ENCODE results near the gene SLC4A1AP. TPM values are rescaled to one million over a fixed set of nuclear protein-coding genes. Genes with fewer than 3 reads are reported as not detected.

SLC4A1AP gene
- total and polyA plus RNA-seq, 2 of the 13 experiments (the other 11 are each of a cell fraction or from before 2014, with no cell fraction given) = 15.3 to 44.6 TPM

GRCh38 chr2:27723372-27724144 lies 59.9 kb downstream of the SLC4A1AP start (continued):
- TF ChIP-seq PRDM10 (CRISPR knock-in tag; IDR thresholded peaks at IDR 0.05; ENCODE audit: low read depth) (0 out of 2 replicates have a peak, but pooled peaks have one; percentile 34), ZFY (CRISPR knock-in tag; IDR thresholded peaks at IDR 0.05) (0 out of 2 replicates have a peak, but pooled peaks have one; percentile 33), ZNF337 (CRISPR knock-in tag; IDR thresholded peaks at IDR 0.05; ENCODE audit: borderline replicate concordance, low read depth) (no peak), SOX13 (IDR thresholded peaks at IDR 0.05) (no peak), SOX13 (CRISPR knock-in tag; conservative IDR thresholded peaks at IDR 0.05 in 1 of 2, IDR thresholded peaks at IDR 0.05 in 1 of 2) (peak in 1 of 2 experiments; percentile 31; a peak in 1 of 4 replicates), KDM4B (CRISPR knock-in tag; IDR thresholded peaks at IDR 0.05) (0 out of 2 replicates have a peak, but pooled peaks have one; percentile 53), ZNF225 (CRISPR knock-in tag; IDR thresholded peaks at IDR 0.05) (peak; percentile 29; the same call in 1 of the 2 replicates), YEATS2 (CRISPR knock-in tag; IDR thresholded peaks at IDR 0.05; ENCODE audit: borderline replicate concordance) (peak; percentile 32; the same call in 1 of the 2 replicates), IRF2 (CRISPR knock-in tag; IDR thresholded peaks at IDR 0.05) (peak; percentile 55; the same call in 1 of the 2 replicates), MIER3 (CRISPR knock-in tag; IDR thresholded peaks at IDR 0.05; ENCODE audit: borderline replicate concordance) (peak; percentile 22; the same call in 1 of the 2 replicates), HNRNPK (IDR thresholded peaks at IDR 0.05; ENCODE audit: low read depth, low read length, poor library complexity, severe bottlenecking) (no peak), MAF1 (CRISPR knock-in tag; IDR thresholded peaks at IDR 0.05; ENCODE audit: borderline replicate concordance) (0 out of 2 replicates have a peak, but pooled peaks have one; percentile 50)
- TF ChIP-seq, protein P1, sequence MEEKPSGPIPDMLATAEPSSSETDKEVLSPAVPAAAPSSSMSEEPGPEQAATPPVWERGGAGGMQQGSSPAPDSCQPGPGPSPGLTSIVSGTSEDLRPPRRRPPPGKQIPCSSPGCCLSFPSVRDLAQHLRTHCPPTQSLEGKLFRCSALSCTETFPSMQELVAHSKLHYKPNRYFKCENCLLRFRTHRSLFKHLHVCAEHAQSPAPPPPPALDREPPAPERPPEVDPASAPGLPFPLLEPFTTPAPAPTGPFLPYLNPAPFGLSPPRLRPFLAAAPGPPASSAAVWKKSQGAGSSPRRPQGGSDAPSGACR (CRISPR knock-in tag; IDR thresholded peaks at IDR 0.05) = no peak
- TF ChIP-seq, protein P2, sequence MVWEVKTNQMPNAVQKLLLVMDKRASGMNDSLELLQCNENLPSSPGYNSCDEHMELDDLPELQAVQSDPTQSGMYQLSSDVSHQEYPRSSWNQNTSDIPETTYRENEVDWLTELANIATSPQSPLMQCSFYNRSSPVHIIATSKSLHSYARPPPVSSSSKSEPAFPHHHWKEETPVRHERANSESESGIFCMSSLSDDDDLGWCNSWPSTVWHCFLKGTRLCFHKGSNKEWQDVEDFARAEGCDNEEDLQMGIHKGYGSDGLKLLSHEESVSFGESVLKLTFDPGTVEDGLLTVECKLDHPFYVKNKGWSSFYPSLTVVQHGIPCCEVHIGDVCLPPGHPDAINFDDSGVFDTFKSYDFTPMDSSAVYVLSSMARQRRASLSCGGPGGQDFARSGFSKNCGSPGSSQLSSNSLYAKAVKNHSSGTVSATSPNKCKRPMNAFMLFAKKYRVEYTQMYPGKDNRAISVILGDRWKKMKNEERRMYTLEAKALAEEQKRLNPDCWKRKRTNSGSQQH (CRISPR knock-in tag; IDR thresholded peaks at IDR 0.05; ENCODE audit: low read depth) = 0 out of 2 replicates have a peak, but pooled peaks have one; percentile 38
- TF ChIP-seq, protein P3, sequence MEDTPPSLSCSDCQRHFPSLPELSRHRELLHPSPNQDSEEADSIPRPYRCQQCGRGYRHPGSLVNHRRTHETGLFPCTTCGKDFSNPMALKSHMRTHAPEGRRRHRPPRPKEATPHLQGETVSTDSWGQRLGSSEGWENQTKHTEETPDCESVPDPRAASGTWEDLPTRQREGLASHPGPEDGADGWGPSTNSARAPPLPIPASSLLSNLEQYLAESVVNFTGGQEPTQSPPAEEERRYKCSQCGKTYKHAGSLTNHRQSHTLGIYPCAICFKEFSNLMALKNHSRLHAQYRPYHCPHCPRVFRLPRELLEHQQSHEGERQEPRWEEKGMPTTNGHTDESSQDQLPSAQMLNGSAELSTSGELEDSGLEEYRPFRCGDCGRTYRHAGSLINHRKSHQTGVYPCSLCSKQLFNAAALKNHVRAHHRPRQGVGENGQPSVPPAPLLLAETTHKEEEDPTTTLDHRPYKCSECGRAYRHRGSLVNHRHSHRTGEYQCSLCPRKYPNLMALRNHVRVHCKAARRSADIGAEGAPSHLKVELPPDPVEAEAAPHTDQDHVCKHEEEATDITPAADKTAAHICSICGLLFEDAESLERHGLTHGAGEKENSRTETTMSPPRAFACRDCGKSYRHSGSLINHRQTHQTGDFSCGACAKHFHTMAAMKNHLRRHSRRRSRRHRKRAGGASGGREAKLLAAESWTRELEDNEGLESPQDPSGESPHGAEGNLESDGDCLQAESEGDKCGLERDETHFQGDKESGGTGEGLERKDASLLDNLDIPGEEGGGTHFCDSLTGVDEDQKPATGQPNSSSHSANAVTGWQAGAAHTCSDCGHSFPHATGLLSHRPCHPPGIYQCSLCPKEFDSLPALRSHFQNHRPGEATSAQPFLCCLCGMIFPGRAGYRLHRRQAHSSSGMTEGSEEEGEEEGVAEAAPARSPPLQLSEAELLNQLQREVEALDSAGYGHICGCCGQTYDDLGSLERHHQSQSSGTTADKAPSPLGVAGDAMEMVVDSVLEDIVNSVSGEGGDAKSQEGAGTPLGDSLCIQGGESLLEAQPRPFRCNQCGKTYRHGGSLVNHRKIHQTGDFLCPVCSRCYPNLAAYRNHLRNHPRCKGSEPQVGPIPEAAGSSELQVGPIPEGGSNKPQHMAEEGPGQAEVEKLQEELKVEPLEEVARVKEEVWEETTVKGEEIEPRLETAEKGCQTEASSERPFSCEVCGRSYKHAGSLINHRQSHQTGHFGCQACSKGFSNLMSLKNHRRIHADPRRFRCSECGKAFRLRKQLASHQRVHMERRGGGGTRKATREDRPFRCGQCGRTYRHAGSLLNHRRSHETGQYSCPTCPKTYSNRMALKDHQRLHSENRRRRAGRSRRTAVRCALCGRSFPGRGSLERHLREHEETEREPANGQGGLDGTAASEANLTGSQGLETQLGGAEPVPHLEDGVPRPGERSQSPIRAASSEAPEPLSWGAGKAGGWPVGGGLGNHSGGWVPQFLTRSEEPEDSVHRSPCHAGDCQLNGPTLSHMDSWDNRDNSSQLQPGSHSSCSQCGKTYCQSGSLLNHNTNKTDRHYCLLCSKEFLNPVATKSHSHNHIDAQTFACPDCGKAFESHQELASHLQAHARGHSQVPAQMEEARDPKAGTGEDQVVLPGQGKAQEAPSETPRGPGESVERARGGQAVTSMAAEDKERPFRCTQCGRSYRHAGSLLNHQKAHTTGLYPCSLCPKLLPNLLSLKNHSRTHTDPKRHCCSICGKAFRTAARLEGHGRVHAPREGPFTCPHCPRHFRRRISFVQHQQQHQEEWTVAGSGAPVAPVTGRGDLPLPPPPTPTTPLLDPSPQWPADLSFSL (CRISPR knock-in tag; IDR thresholded peaks at IDR 0.05) = peak; percentile 31; the same call in 1 of the 2 replicates

Measured in HepG2 (cell line).